ENCODE data around the gene HPSE2. TPM values are rescaled to one million over a fixed set of nuclear protein-coding genes. Genes with fewer than 3 reads are reported as not detected.
"Not testable (repeated sequence)": the region's sequence is repeated elsewhere in the genome, so short reads cannot be mapped to it uniquely, and the experiment has no call there.

HPSE2 gene
- total RNA-seq, 1 experiment from 2014 or later = 0.20 TPM

- no peak overlapping the region for H3K18ac ChIP-seq (ENCODE audit: insufficient read length, low read depth, low read length)
- no peak overlapping the region for H2BK15ac ChIP-seq (ENCODE audit: low read depth, low read length)
- Mint-ChIP-seq H3K4me1 (peaks cover 3 to 4% of the 10 kb centered on the region in 2 experiments; a peak in 2 of 4 replicates), H3K9me3 (no peaks in the 10 kb centered on the region), H3K4me3 (no peak overlapping the region), H3K36me3 (ENCODE audit: insufficient read depth in 1 of 3, low read depth in 3 of 3) (no peaks in the 10 kb centered on the region; a peak in 1 of 7 replicates), H3K27me3 (ENCODE audit: low read depth) (no peaks in the 10 kb centered on the region), H3K27ac (no peak overlapping the region)
- H3K4me1 ChIP-seq (ENCODE audit: insufficient read depth, low read length) = 0 out of 2 replicates have a peak, but pooled peaks cover 3% of the 10 kb centered on the region
- WGBS (ENCODE audit: extremely low coverage, insufficient read length, low lambda C conversion rate) = no CpG with 5 or more reads among the region's 7 CpGs
- H2AFZ ChIP-seq (ENCODE audit: low read length) = no peak overlapping the region
- H3K79me1 ChIP-seq (ENCODE audit: insufficient read depth, low read depth, low read length, poor library complexity, severe bottlenecking) = no peaks in the 10 kb centered on the region
- no peak overlapping the region for H2BK120ac ChIP-seq (ENCODE audit: low read depth, low read length, poor library complexity, severe bottlenecking)
- H3K27me3 ChIP-seq (ENCODE audit: insufficient read depth, low read length) = no peaks in the 10 kb centered on the region
- H4K8ac ChIP-seq (replicated peaks; ENCODE audit: insufficient read length, low read depth, low read length) = no peak overlapping the region
- no peak overlapping the region for H3K4me2 ChIP-seq (ENCODE audit: insufficient read depth, insufficient read length, low read length)
- no peaks in the 10 kb centered on the region for H4K20me1 ChIP-seq (ENCODE audit: control insufficient read depth, insufficient read depth, insufficient read length)
- no peaks in the 10 kb centered on the region for H3K23me2 ChIP-seq (ENCODE audit: insufficient read length, low read depth, low read length, poor library complexity, severe bottlenecking)
- H3K14ac ChIP-seq (ENCODE audit: insufficient read depth, low read length) = no peak overlapping the region
- H4K5ac ChIP-seq (ENCODE audit: insufficient read length, low read depth, low read length) = no peak overlapping the region
- no peak overlapping the region for H2BK12ac ChIP-seq (ENCODE audit: insufficient read length, low read depth, low read length)
- no peak for DNase-seq
- no peak overlapping the region for H2BK5ac ChIP-seq (ENCODE audit: insufficient read length, low read length)
- no peak overlapping the region for H3K27ac ChIP-seq (ENCODE audit: insufficient read length, low read depth, low read length)
- H2AK5ac ChIP-seq (ENCODE audit: insufficient read length, low read length) = no peak overlapping the region
- no peaks in the 10 kb centered on the region for H3K79me2 ChIP-seq (ENCODE audit: insufficient read depth, low read length)
- no peak overlapping the region for H2BK20ac ChIP-seq (ENCODE audit: low read depth, low read length, poor library complexity, severe bottlenecking)
- no peak overlapping the region for H3K9ac ChIP-seq (ENCODE audit: extremely low read depth, insufficient read length, low read length)
- H3T11ph ChIP-seq (ENCODE audit: low read length) = no peak overlapping the region
- no peak overlapping the region for H3K23ac ChIP-seq (ENCODE audit: insufficient read length, low read depth, low read length)
- H3K4ac ChIP-seq (ENCODE audit: low read depth, low read length) = no peak overlapping the region
- no peaks in the 10 kb centered on the region for H3K9me3 ChIP-seq (ENCODE audit: control insufficient read depth, low read depth, low read length)
- no peak overlapping the region for H3K56ac ChIP-seq (ENCODE audit: insufficient read length, low read depth, low read length)
- no peak overlapping the region for H4K91ac ChIP-seq (ENCODE audit: insufficient read length, low read depth, low read length)
- no peak for TF ChIP-seq CTCF (conservative IDR thresholded peaks at IDR 0.05)
Measured at GRCh38 chr10:98555021-98555619, 680.5 kb downstream of the HPSE2 start.

DNA sequence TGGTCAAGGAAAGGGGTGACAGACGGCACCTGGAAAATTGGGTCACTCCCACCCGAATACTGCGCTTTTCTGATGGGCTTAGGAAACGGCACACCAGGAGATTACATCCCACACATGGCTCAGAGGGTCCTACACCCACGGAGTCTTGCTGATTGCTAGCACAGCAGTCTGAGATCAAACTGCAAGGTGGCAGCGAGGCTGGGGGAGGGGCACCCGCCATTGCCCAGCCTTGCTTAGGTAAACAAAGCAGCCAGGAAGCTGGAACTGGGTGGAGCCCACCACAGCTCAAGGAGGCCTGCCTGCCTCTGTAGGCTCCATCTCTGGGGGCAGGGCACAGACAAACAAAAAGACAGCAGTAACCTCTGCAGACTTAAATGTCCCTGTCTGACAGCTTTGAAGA lies 694.1 kb downstream of the HPSE2 start:
- not testable (repeated sequence) for H3K79me2 ChIP-seq (ENCODE audit: insufficient read depth, low read length); H3K27me3 ChIP-seq (ENCODE audit: insufficient read depth, low read length); H2BK12ac ChIP-seq (ENCODE audit: insufficient read length, low read depth, low read length); H3K27me3 Mint-ChIP-seq (ENCODE audit: low read depth); H3K14ac ChIP-seq (ENCODE audit: insufficient read depth, low read length); H4K8ac ChIP-seq (replicated peaks; ENCODE audit: insufficient read length, low read depth, low read length); H3K23ac ChIP-seq (ENCODE audit: insufficient read length, low read depth, low read length); H2BK20ac ChIP-seq (ENCODE audit: low read depth, low read length, poor library complexity, severe bottlenecking); H4K5ac ChIP-seq (ENCODE audit: insufficient read length, low read depth, low read length); H3K4me1 ChIP-seq (ENCODE audit: insufficient read depth, low read length); DNase-seq; H2AFZ ChIP-seq (ENCODE audit: low read length); H3K4me3 Mint-ChIP-seq; H3K36me3 Mint-ChIP-seq (ENCODE audit: insufficient read depth in 1 of 3, low read depth in 3 of 3); H3K18ac ChIP-seq (ENCODE audit: insufficient read length, low read depth, low read length); H2AK5ac ChIP-seq (ENCODE audit: insufficient read length, low read length); H3K9me3 Mint-ChIP-seq; H3K9me3 ChIP-seq (ENCODE audit: control insufficient read depth, low read depth, low read length); H3T11ph ChIP-seq (ENCODE audit: low read length); H3K79me1 ChIP-seq (ENCODE audit: insufficient read depth, low read depth, low read length, poor library complexity, severe bottlenecking); H4K91ac ChIP-seq (ENCODE audit: insufficient read length, low read depth, low read length); H3K4ac ChIP-seq (ENCODE audit: low read depth, low read length); H3K4me2 ChIP-seq (ENCODE audit: insufficient read depth, insufficient read length, low read length); H3K27ac ChIP-seq (ENCODE audit: insufficient read length, low read depth, low read length); H2BK5ac ChIP-seq (ENCODE audit: insufficient read length, low read length); H3K56ac ChIP-seq (ENCODE audit: insufficient read length, low read depth, low read length); H3K4me1 Mint-ChIP-seq; H4K20me1 ChIP-seq (ENCODE audit: control insufficient read depth, insufficient read depth, insufficient read length); H3K9ac ChIP-seq (ENCODE audit: extremely low read depth, insufficient read length, low read length); H2BK120ac ChIP-seq (ENCODE audit: low read depth, low read length, poor library complexity, severe bottlenecking); H3K23me2 ChIP-seq (ENCODE audit: insufficient read length, low read depth, low read length, poor library complexity, severe bottlenecking); H2BK15ac ChIP-seq (ENCODE audit: low read depth, low read length)
- peak overlapping the region in 1 of 3 experiments; percentile 74; a peak in 1 of 7 replicates for H3K27ac Mint-ChIP-seq
- no CpG with 5 or more reads among the region's 7 CpGs for WGBS (ENCODE audit: extremely low coverage, insufficient read length, low lambda C conversion rate)
